CD4-positive, CD25-positive, alpha-beta regulatory T cell (primary cell): ENCODE results near the gene PHC2. TPM values are rescaled to one million over a fixed set of nuclear protein-coding genes. Genes with fewer than 3 reads are reported as not detected.

Source experiments
- ATAC-seq, 2 donors: fragments of 150-1000 bp; cut with Tn5 transposase; one replicate each; pipeline ENCODE4 v1.10.0; 2021; ENCODE audit warnings: low read depth in 2 of 2, moderate number of reproducible peaks in 2 of 2, moderate library complexity in 1 of 2
- DNase-seq, 3 donors: peaks; one replicate each; pipeline versions ENCODE4 v3.0.0 to v3.0.0-alpha.2; 2012 to 2022; ENCODE audit warnings: mixed read lengths in 1 of 3
- H3K27ac ChIP-seq: one replicate; pipeline ENCODE4 v1.7.0; 2013; ENCODE audit warnings: mild to moderate bottlenecking, low read length; ENCODE audit not compliant: insufficient read depth, poor library complexity, severe bottlenecking
- H3K27me3 ChIP-seq: one replicate; pipeline ENCODE4 v1.7.0; 2013; ENCODE audit warnings: low read length; ENCODE audit not compliant: control insufficient read depth, insufficient read depth
- H3K36me3 ChIP-seq: one replicate; pipeline ENCODE4 v1.7.0; 2013; ENCODE audit warnings: mild to moderate bottlenecking, low read length, moderate library complexity; ENCODE audit not compliant: control insufficient read depth, insufficient read depth
- H3K4me1 ChIP-seq: 2 replicates; pipeline ENCODE4 v1.7.0; 2013; ENCODE audit warnings: mild to moderate bottlenecking, low read length; ENCODE audit not compliant: insufficient read depth, control insufficient read depth, poor library complexity, severe bottlenecking
- H3K4me3 ChIP-seq: one replicate; pipeline ENCODE4 v1.7.0; 2013; ENCODE audit warnings: low read depth, mild to moderate bottlenecking, low read length, moderate library complexity
- H3K9me3 ChIP-seq, 2 experiments: 1 replicate in 1 of 2; 2 replicates in 1 of 2; pipeline ENCODE4 v1.7.0; 2013; ENCODE audit warnings: low read length in 2 of 2, mild to moderate bottlenecking in 1 of 2, moderate library complexity in 1 of 2; ENCODE audit not compliant: control insufficient read depth in 2 of 2
- H3K27ac Mint-ChIP-seq, 3 donors: one replicate each; pipeline ENCODE4 v1.8.0; 2020 to 2022; ENCODE audit warnings: mild to moderate bottlenecking in 3 of 3, mixed read lengths in 3 of 3, moderate library complexity in 2 of 3
- H3K27me3 Mint-ChIP-seq: one replicate; pipeline ENCODE4 v1.8.0; 2022; ENCODE audit warnings: mild to moderate bottlenecking, mixed read lengths
- H3K36me3 Mint-ChIP-seq: one replicate; pipeline ENCODE4 v1.8.0; 2020; ENCODE audit warnings: mixed read lengths
- H3K4me1 Mint-ChIP-seq, 4 donors: one replicate each; pipeline ENCODE4 v1.8.0; 2020 to 2022; ENCODE audit warnings: mixed read lengths in 4 of 4, mild to moderate bottlenecking in 1 of 4
- H3K4me3 Mint-ChIP-seq, 4 donors: one replicate each; pipeline ENCODE4 v1.8.0; 2020 to 2022; ENCODE audit warnings: mild to moderate bottlenecking in 4 of 4, mixed read lengths in 4 of 4, moderate library complexity in 3 of 4
- H3K9me3 Mint-ChIP-seq, 7 donors: one replicate each; pipeline ENCODE4 v1.8.0; 2020 to 2022; ENCODE audit warnings: mixed read lengths in 7 of 7, mild to moderate bottlenecking in 3 of 7, moderate library complexity in 2 of 7
- polyA plus RNA-seq, 4 donors: library from polyadenylated mRNA; unstranded; fragments of 300-500 nt; fragmentation: Illumina TruSeq; gene quantifications; one replicate each; pipeline ENCODE4 v1.2.3, GENCODE V29; 2021
- total RNA-seq: library from RNA; stranded (reverse); gene quantifications from one replicate; pipeline ENCODE4 v1.2.3, GENCODE V29; 2022

The PHC2 gene
- total and polyA plus RNA-seq, 5 donors from 2014 or later, result 9.7 to 34.8 (median 20.7) TPM

DNA sequence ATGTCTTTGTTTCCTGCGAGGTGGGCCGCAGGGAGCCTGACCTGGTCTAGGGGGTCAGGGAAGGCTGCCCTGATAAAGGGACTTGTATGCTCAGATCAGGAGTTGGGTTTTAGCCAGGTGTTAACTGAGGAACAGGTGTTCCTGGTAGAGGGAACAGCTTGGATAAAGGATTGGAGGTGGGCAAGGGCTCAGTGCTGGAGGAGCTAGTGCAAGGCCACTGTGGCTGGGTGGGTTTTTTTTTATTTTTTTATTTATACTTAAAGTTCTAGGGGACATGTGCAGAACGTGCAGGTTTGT, 141.1 kb downstream of the PHC2 start:
- no peaks in the 10 kb centered on the region for H3K9me3 ChIP-seq
- Mint-ChIP-seq H3K27me3 (no peaks in the 10 kb centered on the region), H3K27ac (no peak overlapping the region), H3K4me3 (no peak overlapping the region), H3K36me3 (peaks cover 35% of the 10 kb centered on the region), H3K4me1 (peaks cover 0 to 14% (median 4%) of the 10 kb centered on the region in 4 donors), H3K9me3 (peaks cover 0 to 2% (median 0%) of the 10 kb centered on the region in 7 donors)
- no peak overlapping the region for H3K27ac ChIP-seq
- no peaks in the 10 kb centered on the region for H3K27me3 ChIP-seq
- H3K4me3 ChIP-seq, result no peak overlapping the region
- DNase-seq, result no peak
- no peak for ATAC-seq
- H3K36me3 ChIP-seq, result peaks cover 25% of the 10 kb centered on the region
- H3K4me1 ChIP-seq, result no peaks in the 10 kb centered on the region

DNA sequence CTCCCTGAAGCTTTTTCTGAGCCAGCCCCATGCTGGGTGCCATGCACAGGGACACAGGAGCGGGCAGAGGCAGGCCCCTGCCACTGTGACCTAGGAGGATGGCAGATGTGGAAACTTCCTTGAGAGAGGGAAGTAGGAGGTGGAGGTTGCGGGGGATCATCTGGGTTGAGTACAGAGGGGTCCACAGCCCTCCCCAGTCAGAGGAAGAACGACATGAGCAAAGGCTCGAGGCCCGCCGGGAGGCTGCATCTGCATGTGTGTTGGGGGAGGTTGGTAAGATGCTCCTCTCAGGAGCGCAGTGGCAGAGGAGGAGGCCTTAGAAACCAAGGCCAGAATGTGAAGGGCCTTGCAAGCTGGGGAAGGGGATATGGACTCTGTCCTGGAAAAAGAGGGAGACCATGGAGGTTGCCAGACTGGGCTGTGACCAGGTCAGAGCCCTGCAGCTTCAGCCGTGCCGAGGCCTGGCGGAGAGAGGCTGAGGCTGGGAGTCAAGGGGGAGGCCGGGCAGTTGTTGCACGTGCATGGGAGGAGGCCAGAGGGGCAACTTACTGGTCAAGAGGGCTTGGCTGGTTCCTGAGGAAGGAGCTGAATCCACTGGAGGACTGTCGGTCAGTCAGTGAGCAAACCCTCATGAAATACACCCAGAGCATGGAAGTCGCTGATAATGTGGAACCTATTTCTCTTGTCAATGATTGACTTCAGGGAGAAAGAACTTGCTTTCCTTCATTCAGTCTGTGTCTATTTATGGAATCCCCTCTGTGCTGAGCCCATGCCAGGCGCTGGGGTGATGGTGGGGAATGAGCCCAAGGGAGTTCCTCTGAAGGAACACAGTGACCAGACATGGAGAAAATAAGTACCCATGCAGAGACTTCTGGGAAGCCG, 141.7 kb downstream of the PHC2 start:
- H3K9me3 ChIP-seq, result no peaks in the 10 kb centered on the region
- Mint-ChIP-seq H3K4me1 (peaks cover 0 to 14% (median 4%) of the 10 kb centered on the region in 4 donors), H3K9me3 (no peaks in the 10 kb centered on the region), H3K27ac (peak overlapping the region; percentile 23 to 43 (median 25)), H3K36me3 (peaks cover 33% of the 10 kb centered on the region), H3K27me3 (no peaks in the 10 kb centered on the region), H3K4me3 (peak overlapping the region in 1 of 4 donors; percentile 15)
- DNase-seq (no peak), ATAC-seq (no peak)
- H3K4me3 ChIP-seq, result no peak overlapping the region
- peaks cover 26% of the 10 kb centered on the region for H3K36me3 ChIP-seq
- H3K4me1 ChIP-seq, result no peaks in the 10 kb centered on the region
- no peaks in the 10 kb centered on the region for H3K27me3 ChIP-seq
- no peak overlapping the region for H3K27ac ChIP-seq

DNA sequence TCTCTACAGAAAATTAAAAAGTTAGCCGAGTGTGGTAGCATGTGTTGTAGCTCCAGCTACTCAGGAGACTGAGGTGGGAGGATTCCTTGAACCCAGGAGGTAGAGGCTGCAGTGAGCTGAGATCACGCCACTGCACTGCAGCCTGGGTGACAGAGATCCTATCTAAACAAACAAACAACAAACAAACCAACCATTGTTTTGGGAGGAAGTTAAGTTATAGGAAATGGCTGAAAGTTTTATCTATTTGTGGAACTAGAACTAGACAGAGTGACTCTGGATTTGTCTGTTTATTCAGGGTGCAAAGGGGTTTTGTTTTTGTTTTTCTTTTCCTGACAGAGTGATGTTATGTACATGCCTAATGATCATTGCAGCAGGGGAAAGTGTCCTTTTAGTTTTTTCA, 143.6 kb downstream of the PHC2 start:
- Mint-ChIP-seq H3K36me3 (peaks cover 29% of the 10 kb centered on the region), H3K9me3 (no peaks in the 10 kb centered on the region), H3K4me3 (no peak overlapping the region), H3K27ac (peak overlapping the region in 1 of 3 donors; percentile 15), H3K4me1 (peaks cover 0 to 14% (median 3%) of the 10 kb centered on the region in 4 donors), H3K27me3 (no peaks in the 10 kb centered on the region)
- Histone ChIP-seq H3K36me3 (peaks cover 39% of the 10 kb centered on the region), H3K4me1 (no peaks in the 10 kb centered on the region), H3K4me3 (no peak overlapping the region), H3K27ac (no peak overlapping the region), H3K27me3 (no peaks in the 10 kb centered on the region), H3K9me3 (no peaks in the 10 kb centered on the region)
- no peak for ATAC-seq
- DNase-seq, result no peak

DNA sequence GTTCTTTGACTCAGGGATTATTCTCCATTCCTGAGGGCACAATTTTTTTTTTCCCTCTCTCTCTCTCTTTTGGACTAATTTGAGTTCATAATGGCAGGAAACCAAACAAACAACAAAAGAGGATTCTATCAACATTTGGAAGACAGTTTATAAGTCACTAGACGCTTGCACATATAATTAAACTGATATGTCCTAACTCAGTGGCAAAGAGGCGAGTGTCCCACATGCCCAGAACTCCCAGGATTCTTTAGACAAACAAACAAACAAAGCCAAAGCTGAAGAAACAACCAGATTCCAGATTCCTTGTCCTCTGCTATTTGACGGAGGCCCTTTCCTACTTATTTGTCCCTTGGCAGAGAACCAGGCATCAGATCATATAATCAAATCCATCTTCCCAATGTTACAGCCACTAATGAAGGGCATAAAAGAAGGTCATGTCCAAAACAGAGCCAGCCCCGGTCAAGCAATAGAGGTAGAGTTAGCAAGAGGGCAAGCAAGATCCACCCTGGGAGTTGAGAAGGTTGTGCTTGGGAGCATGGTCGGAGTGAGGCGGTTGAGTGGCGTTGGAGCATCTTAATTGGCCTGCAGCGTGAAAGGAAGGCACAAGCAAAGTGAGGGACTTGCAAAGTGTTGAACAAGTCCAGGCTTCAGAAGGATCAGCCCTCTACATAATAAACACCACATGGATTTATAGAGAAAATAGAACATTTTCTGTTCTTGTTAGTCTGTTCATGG, 144.3 kb downstream of the PHC2 start:
- Histone ChIP-seq H3K27me3 (no peaks in the 10 kb centered on the region), H3K9me3 (no peaks in the 10 kb centered on the region), H3K4me3 (no peak overlapping the region), H3K27ac (no peak overlapping the region), H3K36me3 (peaks cover 45% of the 10 kb centered on the region), H3K4me1 (no peaks in the 10 kb centered on the region)
- Mint-ChIP-seq H3K4me1 (peaks cover 0 to 14% (median 3%) of the 10 kb centered on the region in 4 donors), H3K9me3 (no peaks in the 10 kb centered on the region), H3K4me3 (no peak overlapping the region), H3K36me3 (peaks cover 36% of the 10 kb centered on the region), H3K27me3 (no peaks in the 10 kb centered on the region), H3K27ac (peak overlapping the region in 1 of 3 donors; percentile 15)
- no peak for DNase-seq
- ATAC-seq, result no peak

DNA sequence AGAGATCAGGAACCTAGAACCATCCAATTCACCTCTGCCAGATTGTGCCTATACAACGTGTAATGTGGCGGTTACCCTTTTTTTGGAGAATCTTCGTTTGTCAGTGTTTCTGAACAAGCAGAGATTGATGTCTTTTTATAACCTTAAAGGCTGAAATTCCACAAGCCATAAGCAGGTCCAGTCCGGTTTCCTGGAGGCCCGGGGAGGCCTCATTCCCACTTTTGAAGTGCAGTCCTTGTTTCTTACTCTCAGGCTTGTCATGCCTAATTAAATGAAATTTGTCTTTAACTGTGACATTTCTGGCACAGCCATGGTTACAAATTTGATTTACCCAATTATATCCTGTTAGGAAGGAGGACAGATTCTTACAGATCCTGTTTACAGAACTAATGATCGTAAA, 146.8 kb downstream of the PHC2 start:
- Histone ChIP-seq H3K4me1 (no peaks in the 10 kb centered on the region), H3K27ac (no peak overlapping the region), H3K9me3 (no peaks in the 10 kb centered on the region), H3K27me3 (no peaks in the 10 kb centered on the region), H3K4me3 (no peak overlapping the region), H3K36me3 (peaks cover 51% of the 10 kb centered on the region)
- Mint-ChIP-seq H3K27me3 (no peaks in the 10 kb centered on the region), H3K4me3 (no peak overlapping the region), H3K36me3 (peaks cover 30% of the 10 kb centered on the region), H3K4me1 (peaks cover 0 to 12% (median 3%) of the 10 kb centered on the region in 4 donors), H3K27ac (no peak overlapping the region), H3K9me3 (no peaks in the 10 kb centered on the region)
- no peak for DNase-seq
- no peak for ATAC-seq

DNA sequence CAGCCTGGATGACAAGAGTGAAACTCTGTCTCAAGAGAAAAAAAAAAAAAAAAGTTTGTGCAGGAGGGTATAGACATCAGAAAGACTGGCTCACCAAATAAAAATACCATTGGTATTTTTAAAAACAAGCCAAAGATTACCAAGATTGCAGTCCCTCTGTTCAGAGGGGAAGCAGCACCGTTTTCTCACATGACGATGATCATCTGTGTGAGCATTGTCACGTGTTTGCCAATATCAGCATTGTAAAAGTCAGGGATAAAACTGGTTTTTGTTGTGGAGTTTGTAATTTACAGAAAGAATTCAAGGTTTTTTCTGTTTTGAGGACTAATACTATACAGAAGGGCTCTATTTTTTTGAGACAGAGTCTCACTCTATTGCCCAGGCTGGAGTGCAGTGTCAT, 148.1 kb downstream of the PHC2 start:
- no peaks in the 10 kb centered on the region for H3K4me1 ChIP-seq
- Mint-ChIP-seq H3K4me3 (no peak overlapping the region), H3K9me3 (no peaks in the 10 kb centered on the region), H3K36me3 (peaks cover 26% of the 10 kb centered on the region), H3K27ac (no peak overlapping the region), H3K4me1 (peaks cover 0 to 8% (median 2%) of the 10 kb centered on the region in 4 donors), H3K27me3 (no peaks in the 10 kb centered on the region)
- no peak overlapping the region for H3K27ac ChIP-seq
- H3K36me3 ChIP-seq, result peaks cover 47% of the 10 kb centered on the region
- H3K27me3 ChIP-seq, result no peaks in the 10 kb centered on the region
- DNase-seq, result no peak
- no peak overlapping the region for H3K4me3 ChIP-seq
- no peak for ATAC-seq
- H3K9me3 ChIP-seq, result no peaks in the 10 kb centered on the region

DNA sequence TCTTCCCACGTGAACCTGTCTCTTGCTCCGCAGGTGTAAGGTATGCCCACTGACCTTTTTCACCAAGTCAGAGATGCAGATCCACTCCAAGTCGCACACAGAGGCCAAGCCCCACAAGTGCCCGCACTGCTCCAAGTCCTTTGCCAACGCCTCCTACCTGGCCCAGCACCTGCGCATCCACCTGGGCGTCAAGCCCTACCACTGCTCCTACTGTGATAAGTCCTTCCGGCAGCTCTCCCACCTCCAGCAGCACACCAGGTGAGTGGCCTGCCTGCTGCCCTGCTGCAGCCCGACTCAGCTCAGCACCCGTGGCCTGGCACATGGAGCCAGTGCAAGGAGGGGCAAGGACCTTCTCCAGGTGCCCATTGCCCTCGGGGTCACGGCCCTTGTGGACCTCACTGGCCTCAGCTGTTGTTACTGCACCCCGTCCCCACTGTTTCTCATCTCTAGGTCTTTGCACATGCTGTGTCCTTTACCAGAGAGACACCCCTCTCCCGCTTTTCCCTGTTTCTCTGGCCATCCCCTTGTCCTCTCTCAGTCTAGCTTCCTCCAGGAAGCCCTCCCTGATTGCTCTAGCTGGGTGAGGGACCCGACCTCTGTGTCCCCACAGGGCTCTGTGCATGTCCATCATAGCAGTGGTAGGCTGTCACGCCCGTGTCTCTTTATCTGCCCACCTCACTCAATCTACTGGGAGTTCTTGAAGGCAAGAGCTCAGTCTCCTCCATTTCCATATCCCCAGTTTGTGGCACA, 149.2 kb downstream of the PHC2 start:
- H3K4me3 Mint-ChIP-seq, result no peak overlapping the region
- H3K4me1 Mint-ChIP-seq, result peaks cover 0 to 4% (median 1%) of the 10 kb centered on the region in 4 donors
- DNase-seq, result no peak
- Histone ChIP-seq H3K27ac (no peak overlapping the region), H3K9me3 (no peaks in the 10 kb centered on the region), H3K4me1 (no peaks in the 10 kb centered on the region), H3K4me3 (no peak overlapping the region), H3K36me3 (peaks cover 53% of the 10 kb centered on the region), H3K27me3 (no peaks in the 10 kb centered on the region)
- H3K27ac Mint-ChIP-seq, result no peak overlapping the region
- ATAC-seq, result no peak
- H3K27me3 Mint-ChIP-seq, result no peaks in the 10 kb centered on the region
- H3K36me3 Mint-ChIP-seq, result peaks cover 32% of the 10 kb centered on the region
- no peaks in the 10 kb centered on the region for H3K9me3 Mint-ChIP-seq
